CD14-positive monocyte (primary cell): ENCODE data around the gene AQP11. TPM values are rescaled to one million over a fixed set of nuclear protein-coding genes. Genes with fewer than 3 reads are reported as not detected.

Experiments used
- DNase-seq, 3 donors: peaks; one replicate each; pipeline ENCODE4 v3.0.0-alpha.2; 2011 to 2022
- H2AFZ ChIP-seq: 2 replicates; pipeline ENCODE4 v1.6.0; 2012; ENCODE audit warnings: mild to moderate bottlenecking, low read depth, low read length, inconsistent platforms; ENCODE audit not compliant: insufficient read depth, poor library complexity, severe bottlenecking
- H3K27ac ChIP-seq, 2 donors: 1 replicate in 1 of 2; 2 replicates in 1 of 2; pipeline ENCODE4 v1.5.1; 2012 to 2013; ENCODE audit warnings: low read length in 2 of 2, control low read depth in 1 of 2, inconsistent platforms in 1 of 2, low read depth in 1 of 2, mild to moderate bottlenecking in 1 of 2
- H3K27me3 ChIP-seq, 2 donors: one replicate each; pipeline versions ENCODE4 v1.6.0 to v1.6.1; 2011 to 2013; ENCODE audit warnings: low read length in 2 of 2; ENCODE audit not compliant: control insufficient read depth in 2 of 2, insufficient read depth in 2 of 2
- H3K36me3 ChIP-seq, 2 donors: replicated peaks in 1 of 2; 1 replicate in 1 of 2; 2 replicates in 1 of 2; pipeline versions ENCODE4 v1.5.1 to v1.6.1; 2012 to 2013; ENCODE audit warnings: low read length in 2 of 2, control low read depth in 1 of 2, inconsistent platforms in 1 of 2, mild to moderate bottlenecking in 1 of 2; ENCODE audit not compliant: insufficient read depth in 2 of 2, control insufficient read depth in 1 of 2
- H3K4me1 ChIP-seq, 2 donors: 1 replicate in 1 of 2; 2 replicates in 1 of 2; pipeline versions ENCODE4 v1.5.1 to v1.6.1; 2012 to 2013; ENCODE audit warnings: low read length in 2 of 2, control low read depth in 1 of 2, inconsistent platforms in 1 of 2, mild to moderate bottlenecking in 1 of 2, moderate library complexity in 1 of 2; ENCODE audit not compliant: insufficient read depth in 2 of 2, control insufficient read depth in 1 of 2
- H3K4me2 ChIP-seq: replicated peaks from 2 replicates; pipeline ENCODE3; 2012; ENCODE audit warnings: low read length, moderate library complexity, mild to moderate bottlenecking; ENCODE audit not compliant: poor library complexity, severe bottlenecking; ENCODE audit errors: extremely low read depth
- H3K4me3 ChIP-seq, 3 experiments: fragments of 200-600 bp in 1 of 3; sonication (generic) in 1 of 3; replicated peaks in 1 of 3; 1 replicate in 2 of 3; 2 replicates in 1 of 3; pipeline ENCODE4 v1.5.1; 2011 to 2013; ENCODE audit warnings: low read length in 3 of 3, mild to moderate bottlenecking in 3 of 3, control low read depth in 2 of 3, low read depth in 2 of 3, inconsistent platforms in 1 of 3, moderate library complexity in 1 of 3
- H3K79me2 ChIP-seq: 2 replicates; pipeline ENCODE4 v1.6.0; 2012; ENCODE audit warnings: mild to moderate bottlenecking, control low read depth, inconsistent platforms, low read length, moderate library complexity; ENCODE audit not compliant: insufficient read depth
- H3K9ac ChIP-seq: 2 replicates; pipeline ENCODE4 v1.6.0; 2017; ENCODE audit warnings: low read length, mild to moderate bottlenecking; ENCODE audit not compliant: insufficient read depth, poor library complexity, severe bottlenecking
- H3K9me3 ChIP-seq, 2 donors: replicated peaks in 1 of 2; 1 replicate in 1 of 2; 2 replicates in 1 of 2; pipeline versions ENCODE4 v1.5.1 to v1.6.1; 2012 to 2013; ENCODE audit warnings: low read length in 2 of 2, control low read depth in 1 of 2; ENCODE audit not compliant: control insufficient read depth in 1 of 2, insufficient read depth in 1 of 2
- H4K20me1 ChIP-seq: 2 replicates; pipeline ENCODE4 v1.6.0; 2012; ENCODE audit warnings: mild to moderate bottlenecking, low read length, control low read depth, moderate library complexity; ENCODE audit not compliant: insufficient read depth
- H3K27ac Mint-ChIP-seq, 7 donors: one replicate each; pipeline ENCODE4 v1.8.0; 2020; ENCODE audit warnings: mild to moderate bottlenecking in 7 of 7, mixed read lengths in 7 of 7, moderate library complexity in 6 of 7, inconsistent platforms in 2 of 7
- H3K27me3 Mint-ChIP-seq, 3 donors: one replicate each; pipeline ENCODE4 v1.8.0; 2021 to 2022; ENCODE audit warnings: low read depth in 3 of 3, mild to moderate bottlenecking in 3 of 3, mixed read lengths in 3 of 3, moderate library complexity in 3 of 3, inconsistent platforms in 1 of 3
- H3K36me3 Mint-ChIP-seq, 2 donors: one replicate each; pipeline ENCODE4 v1.8.0; 2020; ENCODE audit warnings: mixed read lengths in 2 of 2, inconsistent platforms in 1 of 2, mild to moderate bottlenecking in 1 of 2
- H3K4me1 Mint-ChIP-seq: one replicate; pipeline ENCODE4 v1.8.0; 2020; ENCODE audit warnings: mild to moderate bottlenecking, mixed read lengths
- H3K4me3 Mint-ChIP-seq, 2 donors: one replicate each; pipeline ENCODE4 v1.8.0; 2020; ENCODE audit warnings: mild to moderate bottlenecking in 2 of 2, mixed read lengths in 2 of 2, moderate library complexity in 1 of 2
- H3K9me3 Mint-ChIP-seq, 7 donors: one replicate each; pipeline ENCODE4 v1.8.0; 2020 to 2022; ENCODE audit warnings: mixed read lengths in 7 of 7, mild to moderate bottlenecking in 6 of 7, moderate library complexity in 6 of 7, inconsistent platforms in 2 of 7
- WGBS: methylation state at CpG from one replicate; pipeline ENCODE4 v1.1.5; 2013; ENCODE audit warnings: missing lambda C conversion rate; ENCODE audit not compliant: insufficient coverage; 5-methylcytosine and 5-hydroxymethylcytosine counted together
- intact Hi-C, 2 donors: fragments of 100-400 bp; cut with micrococcal nuclease; formaldehyde crosslinking; loops; one replicate each; pipeline versions ENCODE4 v1.15.0 to v1.15.1; 2023
- polyA plus RNA-seq, 3 donors: library from polyadenylated mRNA; depleted of rRNA in 1 of 3; unstranded in 2 of 3; stranded (reverse) in 1 of 3; fragments of 300-500 nt in 2 of 3; fragments of >200 nt in 1 of 3; fragmentation: Illumina TruSeq in 2 of 3; gene quantifications; 1 replicate in 2 of 3; 2 replicates in 1 of 3; pipeline ENCODE4 v1.2.3, GENCODE V29; 2012 to 2021
- TF ChIP-seq, protein P1 (sequence below): fragments of 200-600 bp; IDR thresholded peaks from one replicate; pipeline ENCODE4 v1.8.0; 2022; ENCODE audit warnings: antibody characterized with exemption, mild to moderate bottlenecking

AQP11 gene
- polyA plus RNA-seq, 3 donors: 0.16 to 0.18 TPM; not detected in 1

- Mint-ChIP-seq H3K9me3 (no peaks in the 10 kb centered on the region), H3K4me3 (no peak overlapping the region), H3K27ac (no peak overlapping the region), H3K4me1 (no peaks in the 10 kb centered on the region), H3K36me3 (peaks cover 53 to 74% of the 10 kb centered on the region in 2 donors), H3K27me3 (no peaks in the 10 kb centered on the region)
- Histone ChIP-seq H3K4me1 (no peaks in the 10 kb centered on the region), H3K9ac (no peak overlapping the region), H3K79me2 (no peaks in the 10 kb centered on the region), H3K27ac (no peak overlapping the region), H3K9me3 (no peaks in the 10 kb centered on the region), H2AFZ (no peak overlapping the region), H4K20me1 (no peaks in the 10 kb centered on the region), H3K36me3 (peaks cover 66 to 98% of the 10 kb centered on the region in 2 donors), H3K4me2 (no peak overlapping the region), H3K27me3 (no peaks in the 10 kb centered on the region), H3K4me3 (no peak overlapping the region)
- DNase-seq: no peak
- intact Hi-C loops: no loop called here
- TF ChIP-seq, protein P1, sequence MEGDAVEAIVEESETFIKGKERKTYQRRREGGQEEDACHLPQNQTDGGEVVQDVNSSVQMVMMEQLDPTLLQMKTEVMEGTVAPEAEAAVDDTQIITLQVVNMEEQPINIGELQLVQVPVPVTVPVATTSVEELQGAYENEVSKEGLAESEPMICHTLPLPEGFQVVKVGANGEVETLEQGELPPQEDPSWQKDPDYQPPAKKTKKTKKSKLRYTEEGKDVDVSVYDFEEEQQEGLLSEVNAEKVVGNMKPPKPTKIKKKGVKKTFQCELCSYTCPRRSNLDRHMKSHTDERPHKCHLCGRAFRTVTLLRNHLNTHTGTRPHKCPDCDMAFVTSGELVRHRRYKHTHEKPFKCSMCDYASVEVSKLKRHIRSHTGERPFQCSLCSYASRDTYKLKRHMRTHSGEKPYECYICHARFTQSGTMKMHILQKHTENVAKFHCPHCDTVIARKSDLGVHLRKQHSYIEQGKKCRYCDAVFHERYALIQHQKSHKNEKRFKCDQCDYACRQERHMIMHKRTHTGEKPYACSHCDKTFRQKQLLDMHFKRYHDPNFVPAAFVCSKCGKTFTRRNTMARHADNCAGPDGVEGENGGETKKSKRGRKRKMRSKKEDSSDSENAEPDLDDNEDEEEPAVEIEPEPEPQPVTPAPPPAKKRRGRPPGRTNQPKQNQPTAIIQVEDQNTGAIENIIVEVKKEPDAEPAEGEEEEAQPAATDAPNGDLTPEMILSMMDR: no peak
- no CpG with 5 or more reads among the region's 1 CpG for WGBS
These were observed 19.5 kb downstream of the AQP11 start for GRCh38 chr11:77609234-77609633.

- TF ChIP-seq, protein P1: no peak
- no peaks in the 10 kb centered on the region for H3K27me3 Mint-ChIP-seq
- H3K27ac Mint-ChIP-seq: no peak overlapping the region
- H3K9me3 Mint-ChIP-seq: no peaks in the 10 kb centered on the region
- peaks cover 64 to 83% of the 10 kb centered on the region in 2 donors for H3K36me3 Mint-ChIP-seq
- no peaks in the 10 kb centered on the region for H3K4me1 ChIP-seq
- H3K4me3 ChIP-seq: no peak overlapping the region
- no peak overlapping the region for H2AFZ ChIP-seq
- peaks cover 83 to 99% of the 10 kb centered on the region in 2 donors for H3K36me3 ChIP-seq
- no peaks in the 10 kb centered on the region for H3K9me3 ChIP-seq
- H3K27me3 ChIP-seq: no peaks in the 10 kb centered on the region
- no peaks in the 10 kb centered on the region for H3K79me2 ChIP-seq
- H3K9ac ChIP-seq: no peak overlapping the region
- no peaks in the 10 kb centered on the region for H3K4me1 Mint-ChIP-seq
- no peak for DNase-seq
- H4K20me1 ChIP-seq: no peaks in the 10 kb centered on the region
- intact Hi-C loops: loop anchor here in 1 of 2 donors (10.0 kb wide), 1 partner anchor 487 kb away; the partner anchor contains the start of gene MYO7A
- no peak overlapping the region for H3K27ac ChIP-seq
- no peak overlapping the region for H3K4me2 ChIP-seq
- no peak overlapping the region for H3K4me3 Mint-ChIP-seq
These were observed 22.2 kb downstream of the AQP11 start for GRCh38 chr11:77611921-77612320.
